Stimulated activated CD4-positive, alpha-beta T cell treated with anti-CD3 and anti-CD28 coated beads, Interleukin-12 subunit alpha, Interleukin-12 subunit beta, amount 100 ng/mL, for 24 hours (primary cell): ENCODE measurements around the gene MAP3K4.
A peak's percentile ranks its signal among the peaks of the same experiment; 100 is the strongest.
"Not testable (repeated sequence)": the region's sequence is repeated elsewhere in the genome, so short reads cannot be mapped to it uniquely, and the experiment has no call there.

Experiments
- DNase-seq, 2 experiments: peaks; one replicate each; pipeline ENCODE4 v3.0.0-alpha.2; 2020; ENCODE audit warnings: low read depth in 2 of 2

Gene MAP3K4

GRCh38 chr6:160972111-160972510, 19.5 kb upstream of the MAP3K4 start:
- DNase-seq = no peak

- not testable (repeated sequence) for DNase-seq
Observed at GRCh38 chr6:160972594-160972993, 19.0 kb upstream of the MAP3K4 start.

GRCh38 chr6:160973311-160974250, 18.0 kb upstream of the MAP3K4 start:
- DNase-seq = no peak

GRCh38 chr6:160974304-160974771, 17.2 kb upstream of the MAP3K4 start:
- DNase-seq = no peak

GRCh38 chr6:160975162-160975561, 16.4 kb upstream of the MAP3K4 start:
- DNase-seq = no peak

- not testable (repeated sequence) for DNase-seq
Observed at GRCh38 chr6:160975961-160976360, 15.6 kb upstream of the MAP3K4 start.

GRCh38 chr6:160978141-160978901, 13.2 kb upstream of the MAP3K4 start:
- DNase-seq = no peak

GRCh38 chr6:160979061-160979708, 12.4 kb upstream of the MAP3K4 start:
- no peak for DNase-seq

GRCh38 chr6:160983377-160983948, 8.1 kb upstream of the MAP3K4 start:
- DNase-seq = not testable (repeated sequence)

GRCh38 chr6:160986851-160987250, 4.7 kb upstream of the MAP3K4 start:
- DNase-seq = no peak

GRCh38 chr6:160987265-160987664, 4.3 kb upstream of the MAP3K4 start:
- DNase-seq = no peak

GRCh38 chr6:160990847-160991405, 643 bp upstream of the MAP3K4 start:
- DNase-seq = no peak

- DNase-seq = peak; percentile 20 to 28
Observed at GRCh38 chr6:160992061-160992979, 751 bp downstream of the MAP3K4 start.

- no peak for DNase-seq
Observed at GRCh38 chr6:160992980-160993314, 1.4 kb downstream of the MAP3K4 start.

- no peak for DNase-seq
Observed at GRCh38 chr6:160995271-160995670, 3.7 kb downstream of the MAP3K4 start.

GRCh38 chr6:160996131-160996601, 4.6 kb downstream of the MAP3K4 start:
- no peak for DNase-seq

- DNase-seq = no peak
Observed at GRCh38 chr6:160998217-160998616, 6.6 kb downstream of the MAP3K4 start.

- no peak for DNase-seq
Observed at GRCh38 chr6:160998766-160999165, 7.2 kb downstream of the MAP3K4 start.

GRCh38 chr6:160999516-160999915, 7.9 kb downstream of the MAP3K4 start:
- DNase-seq = no peak

GRCh38 chr6:161000632-161001031, 9.1 kb downstream of the MAP3K4 start:
- DNase-seq = no peak
